Measurements from ENCODE around the gene ERAS.
A peak's percentile ranks its signal among the peaks of the same experiment; 100 is the strongest.
"Not testable (repeated sequence)": the region's sequence is repeated elsewhere in the genome, so short reads cannot be mapped to it uniquely, and the experiment has no call there.

ERAS gene

DNA sequence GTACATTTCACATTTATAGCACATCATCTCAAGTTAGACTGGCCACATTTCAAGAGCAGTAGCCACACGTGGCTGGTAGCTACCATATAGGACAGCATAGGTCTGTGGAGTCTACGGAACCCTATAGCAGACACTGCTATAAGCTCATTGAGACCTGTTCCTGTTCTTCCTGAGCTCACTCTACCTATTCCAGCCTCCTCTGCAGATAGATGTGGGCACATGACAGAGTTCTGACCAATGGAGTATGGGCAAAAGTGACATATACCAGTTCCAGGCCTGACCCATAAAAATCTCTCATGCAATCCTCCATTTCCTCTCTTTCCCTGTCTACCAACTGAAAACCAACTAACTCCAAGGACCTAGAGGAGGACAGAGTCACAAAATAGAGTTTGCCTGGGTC is 28.0 kb upstream of the ERAS start:
- no peak for DNase-seq

DNA sequence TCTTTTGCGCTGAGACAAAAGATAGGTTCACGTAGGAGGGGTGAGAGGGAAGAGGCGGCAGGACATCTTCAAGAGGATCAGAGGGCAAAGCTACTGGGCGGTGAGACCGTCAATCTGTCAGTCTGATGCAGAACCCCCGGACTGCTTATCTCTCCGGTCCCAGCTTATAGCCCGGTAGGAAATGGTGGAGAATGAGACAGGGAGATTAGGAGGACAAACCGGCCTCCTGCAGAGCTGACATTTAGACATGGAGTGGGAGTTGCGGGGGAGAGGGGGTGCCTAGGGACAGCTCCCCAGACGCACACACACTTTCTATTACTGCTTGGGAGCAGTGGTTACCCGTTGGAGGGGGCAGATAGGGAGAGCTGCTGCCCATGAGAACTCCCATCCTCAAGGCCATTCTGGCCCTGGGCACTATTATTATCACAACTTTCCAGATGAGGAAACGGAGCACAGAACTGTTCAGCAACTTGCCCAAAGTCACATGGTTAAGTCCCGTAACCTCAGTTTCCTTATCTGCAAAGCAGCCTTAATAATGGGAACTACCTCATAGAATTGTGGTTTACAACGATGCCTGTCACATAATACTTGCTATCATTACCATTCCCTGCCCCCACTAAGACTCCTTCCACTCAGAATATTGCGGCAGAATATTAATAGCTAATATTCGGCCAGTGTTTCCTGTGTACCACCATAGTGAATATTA is 25.6 kb upstream of the ERAS start:
- DNase-seq, result no peak

DNA sequence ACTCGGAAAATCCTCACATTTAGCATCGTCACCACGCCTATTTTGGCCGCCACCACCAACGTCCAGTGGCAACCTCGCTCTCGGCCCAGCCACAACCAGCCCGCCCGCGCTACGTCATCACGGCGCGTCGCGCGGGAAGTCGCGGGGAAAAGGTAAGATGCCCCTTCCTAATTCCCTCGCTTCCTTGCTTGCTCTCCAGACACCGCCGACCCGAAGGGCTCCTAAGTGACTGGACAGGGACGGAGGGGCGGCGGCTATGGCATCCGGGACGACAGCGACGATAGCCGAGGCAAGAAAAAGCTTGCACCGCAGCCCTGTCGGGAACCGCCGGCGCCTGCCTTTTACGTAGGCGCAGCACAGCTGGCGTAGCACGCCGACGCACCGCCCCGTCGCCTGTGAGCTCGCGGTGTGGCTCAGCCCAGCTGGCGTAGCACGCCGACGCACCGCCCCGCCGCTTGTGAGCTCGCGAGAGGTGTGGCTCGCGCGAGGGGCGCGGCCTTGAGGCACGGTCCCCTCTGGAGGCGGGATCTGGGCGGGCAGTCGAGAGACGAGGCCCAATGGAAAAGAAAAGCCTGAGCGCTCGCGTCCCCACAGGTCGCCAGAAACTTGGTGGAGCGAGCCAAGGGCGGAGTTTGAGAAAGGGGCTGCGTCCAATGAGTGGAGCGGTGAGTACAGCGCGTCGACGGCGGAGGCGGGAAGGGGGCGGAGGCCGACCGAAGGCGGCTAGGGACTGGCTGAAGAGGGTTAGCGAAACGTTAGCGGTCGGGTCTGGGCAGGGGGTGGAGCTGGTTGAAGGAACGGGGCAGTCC is 24.8 kb upstream of the ERAS start, which contains the start of gene HDAC6:
Gene HDAC6 (plus strand): TSS at position 788 of the 809 bp plus-strand sequence. CDS start 626 bp downstream, outside the sequence.
- peak; percentile 99 for DNase-seq

DNA sequence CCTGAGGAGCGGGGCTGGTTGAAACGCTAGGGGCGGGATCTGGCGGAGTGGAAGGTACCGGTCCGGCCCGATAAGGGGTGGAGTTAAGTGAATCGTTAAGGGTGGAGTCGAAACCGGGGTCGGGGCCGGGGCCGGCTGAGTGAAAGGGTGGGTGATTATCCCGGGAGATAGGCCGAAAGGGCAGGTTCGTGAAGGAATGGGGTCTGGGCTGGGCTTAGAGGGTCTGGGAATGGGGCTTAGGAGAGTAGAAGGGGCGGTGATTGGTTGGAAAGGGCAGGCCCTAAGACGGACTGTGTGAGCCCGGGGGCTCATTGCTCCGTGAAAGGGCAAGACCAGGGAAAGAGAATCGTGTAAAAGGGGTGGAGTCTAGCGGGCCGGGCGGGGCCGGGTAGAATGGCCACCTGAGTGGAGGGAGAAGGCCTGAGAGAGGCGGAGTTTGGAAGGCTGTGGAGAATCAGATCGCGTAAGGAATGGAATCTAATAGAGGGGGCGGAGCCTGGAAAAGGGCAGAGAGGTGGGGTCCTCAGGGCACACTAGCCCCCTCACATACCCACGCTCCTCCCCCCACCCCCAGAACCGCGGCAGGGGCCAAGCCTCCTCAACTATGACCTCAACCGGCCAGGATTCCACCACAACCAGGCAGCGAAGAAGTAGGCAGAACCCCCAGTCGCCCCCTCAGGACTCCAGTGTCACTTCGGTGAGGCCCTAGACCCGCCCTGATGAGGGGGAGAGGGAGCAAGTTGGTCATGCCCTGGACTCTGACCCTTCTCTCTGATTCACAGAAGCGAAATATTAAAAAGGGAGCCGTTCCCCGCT is 24.0 kb upstream of the ERAS start:
- DNase-seq, result peak; percentile 58

DNA sequence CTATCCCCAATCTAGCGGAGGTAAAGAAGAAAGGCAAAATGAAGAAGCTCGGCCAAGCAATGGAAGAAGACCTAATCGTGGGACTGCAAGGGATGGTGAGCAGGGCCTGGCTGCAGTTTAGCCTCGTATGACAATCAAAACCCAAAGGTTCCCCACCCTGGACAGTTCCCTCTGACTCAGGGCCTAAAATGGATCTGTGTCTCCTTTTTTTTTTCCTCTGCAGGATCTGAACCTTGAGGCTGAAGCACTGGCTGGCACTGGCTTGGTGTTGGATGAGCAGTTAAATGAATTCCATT is 23.5 kb upstream of the ERAS start:
- no peak for DNase-seq

DNA sequence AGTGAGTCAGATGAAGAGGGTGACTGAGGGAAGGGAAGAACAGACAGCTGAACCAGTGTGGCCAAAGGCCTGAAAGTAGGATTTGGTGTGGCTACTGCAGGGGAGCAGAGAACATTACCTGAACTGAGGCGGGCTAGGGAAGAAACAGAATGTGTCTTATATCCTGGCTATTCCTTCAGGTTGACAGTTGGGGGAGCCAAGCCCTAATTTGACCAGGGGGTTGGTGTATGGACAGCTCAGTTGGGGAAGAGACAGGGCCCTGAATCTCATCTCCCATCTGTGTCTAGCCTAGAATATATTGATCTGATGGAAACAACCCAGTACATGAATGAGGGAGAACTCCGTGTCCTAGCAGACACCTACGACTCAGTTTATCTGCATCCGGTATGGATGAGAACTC is 20.2 kb upstream of the ERAS start:
- no peak for DNase-seq

DNA sequence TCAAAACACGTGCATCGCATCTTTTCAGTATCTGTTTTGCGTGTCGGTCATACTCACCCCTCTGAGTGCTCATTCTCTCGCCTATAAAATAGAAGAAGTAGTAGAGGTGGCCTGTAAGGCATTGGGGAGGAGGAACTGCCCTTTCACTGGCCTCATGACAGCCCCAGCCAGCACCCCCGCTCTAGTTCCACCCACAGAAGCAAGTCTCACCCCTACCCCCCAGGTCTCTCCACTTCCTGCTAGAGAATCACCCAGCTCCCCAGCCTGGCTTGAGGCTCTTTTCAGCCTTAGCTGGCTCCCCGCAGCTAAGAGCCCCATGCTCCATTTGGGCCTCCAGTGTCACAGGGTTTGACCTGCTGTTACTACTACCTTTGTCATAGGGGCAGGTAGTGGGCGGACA is 12.7 kb upstream of the ERAS start:
- no peak for DNase-seq

DNA sequence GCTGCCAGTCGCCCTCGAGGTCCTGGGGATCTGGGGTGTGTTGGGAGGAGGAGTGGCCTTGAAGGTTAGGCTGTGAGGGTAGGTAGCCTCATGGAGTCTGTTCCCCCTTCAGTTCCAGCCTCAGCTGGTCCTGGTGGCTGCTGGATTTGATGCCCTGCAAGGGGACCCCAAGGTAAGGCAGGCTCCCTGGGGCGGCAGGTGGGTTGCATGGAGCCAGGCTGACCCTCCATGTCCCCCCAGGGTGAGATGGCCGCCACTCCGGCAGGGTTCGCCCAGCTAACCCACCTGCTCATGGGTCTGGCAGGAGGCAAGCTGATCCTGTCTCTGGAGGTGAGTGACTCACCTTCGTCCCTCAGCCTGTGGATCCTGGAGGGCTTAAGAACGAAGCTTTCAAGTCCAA is 11.6 kb upstream of the ERAS start:
- DNase-seq, result no peak

DNA sequence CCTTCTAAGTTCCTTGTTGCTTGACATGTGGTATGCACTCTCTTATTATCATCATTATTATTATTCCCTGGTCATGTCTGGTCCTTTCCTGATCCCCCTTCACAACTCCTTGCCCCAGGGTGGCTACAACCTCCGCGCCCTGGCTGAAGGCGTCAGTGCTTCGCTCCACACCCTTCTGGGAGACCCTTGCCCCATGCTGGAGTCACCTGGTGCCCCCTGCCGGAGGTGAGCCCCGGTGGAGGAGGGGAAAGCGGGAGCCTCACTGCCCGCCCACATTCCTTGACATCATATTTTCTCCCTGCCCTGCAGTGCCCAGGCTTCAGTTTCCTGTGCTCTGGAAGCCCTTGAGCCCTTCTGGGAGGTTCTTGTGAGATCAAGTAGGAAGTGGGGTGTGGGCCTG is 11.0 kb upstream of the ERAS start:
- no peak for DNase-seq

DNA sequence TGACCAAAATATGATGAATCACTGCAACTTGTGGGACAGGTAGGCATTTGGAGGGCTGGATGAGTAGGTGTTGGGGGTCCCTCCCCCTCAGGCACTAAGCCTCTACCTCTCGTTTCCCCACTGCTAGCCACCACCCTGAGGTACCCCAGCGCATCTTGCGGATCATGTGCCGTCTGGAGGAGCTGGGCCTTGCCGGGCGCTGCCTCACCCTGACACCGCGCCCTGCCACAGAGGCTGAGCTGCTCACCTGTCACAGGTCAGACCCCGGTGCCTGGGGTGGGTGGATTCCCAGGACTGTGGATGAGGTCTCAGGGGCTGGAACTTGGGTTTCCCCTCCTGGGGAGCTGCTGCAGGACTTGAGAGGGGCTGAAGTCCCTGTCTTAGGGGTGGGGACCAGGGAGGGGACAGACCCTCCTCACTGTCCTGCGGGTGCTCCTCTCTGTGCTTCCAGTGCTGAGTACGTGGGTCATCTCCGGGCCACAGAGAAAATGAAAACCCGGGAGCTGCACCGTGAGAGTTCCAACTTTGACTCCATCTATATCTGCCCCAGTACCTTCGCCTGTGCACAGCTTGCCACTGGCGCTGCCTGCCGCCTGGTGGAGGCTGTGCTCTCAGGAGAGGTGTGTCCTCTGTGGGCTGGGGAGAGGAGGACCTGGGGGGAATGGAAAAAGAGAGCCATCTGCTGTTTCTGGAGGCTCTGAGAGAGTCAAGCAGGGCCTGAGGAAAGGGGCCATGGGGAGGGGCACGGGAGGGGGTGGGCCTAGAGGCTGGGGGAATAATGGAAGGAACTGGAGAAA is 10.1 kb upstream of the ERAS start:
- no peak for DNase-seq

DNA sequence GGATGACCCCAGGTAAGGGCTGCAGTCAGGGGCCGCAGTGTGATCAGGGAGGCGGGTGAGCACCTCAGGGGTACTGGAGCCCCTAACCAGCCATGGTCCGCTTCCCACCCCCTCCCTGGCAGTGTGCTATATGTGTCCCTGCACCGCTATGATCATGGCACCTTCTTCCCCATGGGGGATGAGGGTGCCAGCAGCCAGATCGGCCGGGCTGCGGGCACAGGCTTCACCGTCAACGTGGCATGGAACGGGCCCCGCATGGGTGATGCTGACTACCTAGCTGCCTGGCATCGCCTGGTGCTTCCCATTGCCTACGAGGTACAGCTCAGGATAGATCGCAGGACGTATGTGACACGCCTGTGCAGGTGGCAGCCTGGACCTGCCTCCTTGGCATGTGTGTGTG is 8.2 kb upstream of the ERAS start:
- no peak for DNase-seq

DNA sequence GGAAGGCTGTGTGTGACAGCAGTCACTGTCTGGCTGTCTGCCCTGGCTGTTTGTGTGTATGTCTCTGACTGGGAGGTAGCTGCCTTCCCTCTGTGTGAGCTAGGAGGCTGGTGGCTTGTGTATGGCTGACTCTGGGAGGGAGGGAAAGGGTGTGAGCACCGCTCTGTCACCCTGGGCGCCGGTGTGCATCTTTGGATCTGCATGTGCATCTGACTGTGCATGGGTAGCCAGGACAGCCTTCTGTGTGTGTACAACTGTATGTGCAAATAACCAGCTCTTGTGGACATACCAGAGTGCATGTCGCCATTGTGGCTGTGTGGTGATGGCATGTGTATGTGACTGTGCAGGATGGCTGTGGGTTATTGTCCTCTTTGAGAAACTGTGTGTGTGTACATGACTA is 7.4 kb upstream of the ERAS start:
- no peak for DNase-seq

DNA sequence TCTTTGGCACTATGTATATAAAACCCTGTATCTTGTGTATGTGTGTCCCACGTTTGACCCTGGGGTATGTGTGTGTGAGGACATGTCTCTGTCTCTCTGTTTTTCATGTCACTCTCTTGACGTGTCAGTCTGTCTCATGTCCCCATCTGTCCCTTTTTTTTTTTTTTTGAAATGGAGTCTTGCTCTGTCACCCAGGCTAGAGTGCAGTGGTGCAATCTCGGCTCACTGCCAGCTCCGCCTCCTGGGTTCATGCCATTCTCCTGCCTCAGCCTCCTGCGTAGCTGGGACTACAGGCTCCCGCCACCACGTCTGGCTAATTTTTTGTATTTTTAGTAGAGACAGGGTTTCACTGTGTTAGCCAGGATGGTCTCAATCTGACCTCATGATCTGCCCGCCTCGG is 6.9 kb upstream of the ERAS start:
- not testable (repeated sequence) for DNase-seq

DNA sequence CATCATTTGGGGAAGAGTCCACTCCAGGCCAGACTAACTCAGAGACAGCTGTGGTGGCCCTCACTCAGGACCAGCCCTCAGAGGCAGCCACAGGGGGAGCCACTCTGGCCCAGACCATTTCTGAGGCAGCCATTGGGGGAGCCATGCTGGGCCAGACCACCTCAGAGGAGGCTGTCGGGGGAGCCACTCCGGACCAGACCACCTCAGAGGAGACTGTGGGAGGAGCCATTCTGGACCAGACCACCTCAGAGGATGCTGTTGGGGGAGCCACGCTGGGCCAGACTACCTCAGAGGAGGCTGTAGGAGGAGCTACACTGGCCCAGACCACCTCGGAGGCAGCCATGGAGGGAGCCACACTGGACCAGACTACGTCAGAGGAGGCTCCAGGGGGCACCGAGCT is 3.3 kb upstream of the ERAS start:
- no peak for DNase-seq

DNA sequence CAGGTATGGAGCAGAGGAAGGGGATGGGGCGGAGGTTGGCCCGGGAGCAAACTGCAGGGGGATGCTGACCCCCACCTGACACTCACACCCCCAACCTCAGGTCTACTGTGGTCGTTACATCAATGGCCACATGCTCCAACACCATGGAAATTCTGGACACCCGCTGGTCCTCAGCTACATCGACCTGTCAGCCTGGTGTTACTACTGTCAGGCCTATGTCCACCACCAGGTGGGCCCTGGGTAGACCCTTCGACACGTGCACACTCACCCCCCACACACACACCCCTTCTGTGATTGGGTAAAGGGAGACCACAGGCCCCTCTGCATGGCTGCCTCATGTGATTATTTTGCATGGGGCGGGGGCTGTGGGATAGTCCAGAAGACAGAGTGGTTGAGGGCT is 2.2 kb upstream of the ERAS start:
- no peak for DNase-seq

DNA sequence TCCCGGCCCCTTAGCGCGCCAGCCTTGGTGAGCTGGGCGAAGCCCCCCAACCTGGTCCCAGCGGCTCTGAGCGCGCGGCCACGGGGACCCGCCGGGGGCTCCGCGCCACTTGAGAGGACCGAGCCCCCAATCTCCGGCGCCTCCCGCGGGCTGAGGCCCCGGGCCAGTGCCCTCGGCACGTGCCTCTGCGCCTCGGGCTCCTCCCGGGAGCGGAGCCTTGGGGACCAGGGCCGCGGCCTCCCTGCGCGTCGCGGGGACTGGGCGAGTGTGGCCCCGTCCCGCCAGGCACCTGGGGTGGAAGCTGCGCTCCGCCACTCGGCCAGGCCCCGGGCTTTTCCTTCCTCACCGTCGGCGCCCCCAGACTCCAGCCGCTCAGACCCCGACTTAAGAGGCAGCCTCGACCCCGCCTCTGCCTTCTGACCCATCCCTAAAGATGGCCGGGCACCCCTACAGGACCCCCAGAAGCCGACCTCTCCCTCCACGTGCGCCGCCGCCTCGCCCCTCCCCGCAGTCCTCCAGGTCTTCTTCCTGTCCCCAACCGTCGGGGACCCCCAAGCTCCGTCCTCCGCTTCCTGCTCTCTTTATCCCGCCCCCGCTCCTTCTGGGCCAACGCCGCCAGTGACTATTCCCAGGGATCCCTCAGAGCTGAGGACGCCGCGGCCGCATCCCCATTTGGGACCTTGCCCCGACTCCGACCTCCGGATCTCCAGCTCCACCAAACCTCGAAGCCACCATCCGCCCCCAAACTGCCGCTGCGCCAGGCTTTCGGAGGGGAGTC is 752 bp downstream of the ERAS start:
- no peak for DNase-seq

DNA sequence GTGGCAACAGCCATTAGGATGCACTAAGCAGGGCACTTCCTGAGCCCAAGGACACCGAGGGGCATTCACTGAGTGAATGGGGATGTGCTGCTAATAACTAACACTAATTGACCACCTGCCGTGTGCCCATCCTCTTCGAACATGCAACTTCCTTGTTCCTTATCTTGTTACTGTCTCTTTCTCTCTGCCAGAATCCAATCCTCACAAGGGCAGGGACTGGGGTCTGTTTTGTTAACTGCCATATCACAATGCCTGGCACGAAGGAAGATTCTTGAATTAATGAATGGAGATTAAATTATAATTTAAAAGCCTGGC is 1.3 kb downstream of the ERAS start:
- no peak for DNase-seq

DNA sequence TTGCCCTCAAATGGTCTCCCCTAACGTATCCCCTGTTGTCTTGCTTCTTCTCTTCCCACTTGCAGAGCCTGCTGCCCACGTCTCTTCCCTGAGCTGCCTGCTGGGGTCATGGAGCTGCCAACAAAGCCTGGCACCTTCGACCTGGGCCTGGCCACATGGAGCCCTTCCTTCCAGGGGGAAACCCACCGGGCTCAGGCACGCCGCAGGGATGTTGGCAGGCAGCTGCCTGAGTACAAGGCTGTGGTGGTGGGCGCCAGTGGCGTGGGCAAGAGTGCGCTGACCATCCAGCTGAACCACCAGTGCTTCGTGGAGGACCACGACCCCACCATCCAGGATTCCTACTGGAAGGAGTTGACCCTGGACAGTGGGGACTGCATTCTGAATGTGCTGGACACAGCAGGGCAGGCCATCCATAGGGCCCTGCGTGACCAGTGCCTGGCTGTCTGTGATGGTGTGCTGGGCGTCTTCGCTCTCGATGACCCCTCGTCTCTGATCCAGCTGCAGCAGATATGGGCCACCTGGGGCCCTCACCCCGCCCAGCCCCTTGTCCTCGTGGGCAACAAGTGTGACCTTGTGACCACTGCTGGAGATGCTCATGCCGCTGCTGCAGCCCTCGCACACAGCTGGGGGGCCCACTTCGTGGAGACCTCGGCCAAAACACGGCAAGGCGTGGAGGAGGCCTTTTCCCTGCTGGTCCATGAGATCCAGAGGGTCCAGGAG is 2.9 kb downstream of the ERAS start:
- DNase-seq, result no peak

DNA sequence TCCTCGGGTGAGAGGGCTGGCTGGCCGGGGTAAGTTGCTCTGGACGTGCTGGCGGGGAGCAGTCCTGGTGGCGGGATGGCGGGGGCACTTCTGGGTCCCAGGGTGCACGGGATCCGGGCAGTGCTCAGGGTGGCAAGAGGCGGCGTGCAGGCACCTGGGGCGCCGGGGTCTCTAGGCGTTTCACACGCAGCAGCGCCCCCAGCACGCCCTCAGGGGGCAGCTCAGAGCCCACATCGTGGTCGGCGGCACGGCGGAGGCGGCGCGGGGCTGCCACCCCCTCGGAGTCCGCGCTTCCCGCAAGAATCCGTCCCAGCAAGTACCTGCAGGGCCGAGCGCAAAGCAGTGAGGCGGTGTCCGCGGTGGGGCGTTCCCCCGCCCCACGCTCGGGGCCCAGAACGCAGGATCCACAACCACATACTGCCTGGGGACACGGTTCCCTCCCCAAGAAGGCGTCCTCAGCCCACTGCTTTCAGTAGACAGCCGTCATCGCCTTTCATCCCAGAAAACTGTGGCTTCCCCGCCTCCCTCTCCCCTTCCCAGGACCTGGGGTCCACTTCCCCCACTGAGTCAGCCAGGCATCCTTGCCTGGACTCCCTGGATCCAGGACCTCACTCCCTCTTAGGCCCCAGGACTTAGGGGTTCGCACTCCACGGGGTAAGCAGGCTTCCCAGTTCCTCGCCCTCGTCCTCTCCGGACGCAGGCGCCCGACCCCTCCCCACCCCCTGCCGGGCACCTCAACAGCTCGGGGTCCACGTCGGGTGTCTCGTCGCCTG is 5.0 kb downstream of the ERAS start:
- no peak for DNase-seq

DNA sequence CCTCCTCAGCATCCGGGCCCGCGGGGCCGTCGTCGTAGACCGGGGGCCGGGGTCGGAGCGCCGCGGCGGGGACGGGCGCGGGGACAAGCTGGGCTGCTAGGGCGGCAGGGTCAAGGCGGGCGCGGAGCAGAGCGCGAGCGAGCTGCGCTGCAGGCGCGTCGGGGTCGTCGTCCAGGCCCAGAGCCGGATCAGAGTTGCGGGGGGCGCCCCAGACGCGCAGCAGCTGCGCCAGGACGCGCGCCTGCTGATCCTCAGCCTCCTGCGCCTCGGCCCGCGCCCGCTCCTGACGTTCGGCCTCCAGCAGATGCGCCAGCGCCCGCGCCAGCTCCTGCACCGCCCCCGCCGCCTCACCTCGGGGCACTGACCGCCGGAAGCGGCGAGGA is 5.6 kb downstream of the ERAS start:
- no peak for DNase-seq

DNA sequence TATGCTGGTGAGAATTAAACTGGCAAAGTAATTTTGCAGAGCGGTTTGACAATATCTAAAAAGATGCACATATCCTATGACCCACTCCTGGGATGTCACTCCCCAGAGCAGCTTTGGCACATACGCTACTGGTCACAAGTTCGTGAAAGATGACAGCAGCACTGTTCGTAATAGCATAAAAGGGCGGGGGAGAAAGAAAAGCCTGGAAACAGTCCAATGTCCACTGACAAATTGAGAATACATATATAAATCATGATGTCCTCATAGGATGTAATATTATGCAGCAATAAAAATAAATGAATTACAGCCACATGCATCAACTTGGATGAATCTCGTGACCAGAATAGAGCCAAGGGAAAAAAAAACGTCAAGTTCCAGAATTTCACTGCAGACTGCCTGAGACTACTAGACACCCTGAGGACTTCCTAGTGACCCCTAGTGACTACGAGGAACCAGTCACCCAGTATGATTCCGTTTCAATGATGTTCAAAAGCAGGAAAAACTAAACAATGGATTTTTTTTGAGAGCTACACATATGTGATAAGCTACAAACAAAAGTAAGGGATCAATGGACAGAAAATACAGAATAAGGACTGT is 7.3 kb downstream of the ERAS start:
- DNase-seq, result no peak

Data from NK-92 treated with Interleukin-12 subunit alpha and Interleukin-12 subunit beta, amount 100 ng/mL, for 24 hours (cell line).